ENCODE results near the gene TP53BP2.
"Not testable (repeated sequence)": the region's sequence is repeated elsewhere in the genome, so short reads cannot be mapped to it uniquely, and the experiment has no call there.

The TP53BP2 gene

GRCh38 chr1:223856386-223856785 lies 10.6 kb upstream of the TP53BP2 start:
- DNase-seq (ENCODE audit: low read depth in 2 of 2), result no peak

- no peak for DNase-seq (ENCODE audit: low read depth in 2 of 2)
Observed at GRCh38 chr1:223853748-223854147, 8.0 kb upstream of the TP53BP2 start.

GRCh38 chr1:223853275-223853674 lies 7.5 kb upstream of the TP53BP2 start:
- no peak for DNase-seq (ENCODE audit: low read depth in 2 of 2)

GRCh38 chr1:223852337-223852736 lies 6.6 kb upstream of the TP53BP2 start:
- DNase-seq (ENCODE audit: low read depth in 2 of 2), result no peak

- DNase-seq (ENCODE audit: low read depth in 2 of 2), result no peak
Observed at GRCh38 chr1:223849352-223850254, 3.9 kb upstream of the TP53BP2 start.

- DNase-seq (ENCODE audit: low read depth in 2 of 2), result no peak
Observed at GRCh38 chr1:223848536-223848935, 2.8 kb upstream of the TP53BP2 start.

- DNase-seq (ENCODE audit: low read depth in 2 of 2), result no peak
Observed at GRCh38 chr1:223847781-223848345, 2.1 kb upstream of the TP53BP2 start.

GRCh38 chr1:223845037-223845809 lies 524 bp downstream of the TP53BP2 start:
- DNase-seq (ENCODE audit: low read depth in 2 of 2), result peak; percentile 19 to 20

GRCh38 chr1:223844787-223845036 lies 1.0 kb downstream of the TP53BP2 start:
- DNase-seq (ENCODE audit: low read depth in 2 of 2), result no peak

GRCh38 chr1:223843934-223844786 lies 1.6 kb downstream of the TP53BP2 start:
- DNase-seq (ENCODE audit: low read depth in 2 of 2), result no peak

- no peak for DNase-seq (ENCODE audit: low read depth in 2 of 2)
Observed at GRCh38 chr1:223842784-223843183, 3.0 kb downstream of the TP53BP2 start.

- not testable (repeated sequence) for DNase-seq (ENCODE audit: low read depth in 2 of 2)
Observed at GRCh38 chr1:223841977-223842623, 3.6 kb downstream of the TP53BP2 start.

- DNase-seq (ENCODE audit: low read depth in 2 of 2), result no peak
Observed at GRCh38 chr1:223840254-223840653, 5.5 kb downstream of the TP53BP2 start.

- no peak for DNase-seq (ENCODE audit: low read depth in 2 of 2)
Observed at GRCh38 chr1:223838125-223838854, 7.5 kb downstream of the TP53BP2 start.

- no peak for DNase-seq (ENCODE audit: low read depth in 2 of 2)
Observed at GRCh38 chr1:223837687-223838086, 8.1 kb downstream of the TP53BP2 start.

GRCh38 chr1:223837206-223837605 lies 8.5 kb downstream of the TP53BP2 start:
- DNase-seq (ENCODE audit: low read depth in 2 of 2), result no peak

- no peak for DNase-seq (ENCODE audit: low read depth in 2 of 2)
Observed at GRCh38 chr1:223836586-223836985, 9.2 kb downstream of the TP53BP2 start.

- no peak for DNase-seq (ENCODE audit: low read depth in 2 of 2)
Observed at GRCh38 chr1:223835754-223836153, 10.0 kb downstream of the TP53BP2 start.

- DNase-seq (ENCODE audit: low read depth in 2 of 2), result no peak
Observed at GRCh38 chr1:223834660-223835263, 11.0 kb downstream of the TP53BP2 start.

GRCh38 chr1:223833948-223834347 lies 11.8 kb downstream of the TP53BP2 start:
- DNase-seq (ENCODE audit: low read depth in 2 of 2), result no peak
